Epithelial cell of esophagus (primary cell): ENCODE data around the gene LRMDA.

Experiments used
- DNase-seq: peaks from one replicate; pipeline ENCODE4 v3.0.0; 2010; ENCODE audit warnings: low read depth
- H3K4me3 ChIP-seq: 2 replicates; pipeline ENCODE4 v1.5.1; 2011; ENCODE audit warnings: mild to moderate bottlenecking, low read length, control low read depth
- CTCF ChIP-seq: IDR thresholded peaks from 2 replicates; pipeline ENCODE4 v1.5.1; 2011; ENCODE audit warnings: low read depth, mild to moderate bottlenecking, low read length, control low read depth, inconsistent platforms; ENCODE audit not compliant: insufficient read depth; ENCODE audit errors: missing control alignments

The LRMDA gene

DNA sequence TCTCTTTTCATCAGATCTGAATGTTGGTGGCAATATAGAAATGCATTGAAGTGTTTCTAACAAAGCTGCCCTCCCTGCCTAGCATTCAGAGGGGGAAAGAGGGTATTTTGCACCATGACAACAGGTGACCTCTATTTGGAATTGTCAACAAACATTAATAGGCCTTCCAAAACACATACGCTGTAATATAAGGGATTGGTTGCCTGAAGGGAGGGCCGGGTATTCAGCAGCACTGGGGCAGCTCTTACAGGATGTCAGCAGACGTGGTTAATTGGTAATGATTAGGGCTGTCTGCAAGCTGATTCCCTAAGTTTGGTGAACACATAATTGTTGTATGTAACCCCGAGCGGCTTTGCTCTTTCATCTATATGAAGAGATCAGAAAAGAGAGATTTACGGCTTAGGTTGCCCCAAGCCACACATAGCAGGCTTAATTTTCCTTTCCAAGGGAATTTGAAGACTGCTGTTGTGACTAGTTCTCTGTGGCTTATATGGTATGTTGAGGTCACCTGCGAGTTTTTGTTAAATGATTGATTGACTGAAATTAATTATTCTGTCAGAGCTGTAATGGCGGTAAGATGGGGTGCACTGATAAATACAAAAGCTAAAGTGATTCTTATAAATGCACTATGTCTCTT is 759.3 kb downstream of the LRMDA start:
- no peak overlapping the region for H3K4me3 ChIP-seq
- DNase-seq = no peak
- TF ChIP-seq CTCF = no peak

DNA sequence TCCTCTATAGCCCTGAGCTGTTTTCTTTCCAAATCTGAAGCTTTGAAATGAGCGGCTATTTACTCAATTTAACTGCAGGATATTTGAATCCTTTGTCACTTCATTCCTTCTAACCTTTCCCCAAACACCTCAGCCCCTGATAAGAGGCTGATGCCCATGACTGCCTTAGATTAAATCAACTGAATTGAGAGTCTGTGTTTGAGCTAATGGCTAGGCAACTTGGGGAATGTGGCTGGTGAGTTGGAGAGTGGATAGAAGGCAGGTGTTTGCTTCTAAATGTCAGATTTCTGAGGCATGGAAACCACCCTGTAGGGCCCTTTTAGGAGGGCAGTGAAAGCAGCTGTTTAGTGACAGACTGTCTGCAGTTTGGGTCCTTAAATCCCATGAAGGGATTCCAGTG is 759.9 kb downstream of the LRMDA start:
- H3K4me3 ChIP-seq = no peak overlapping the region
- TF ChIP-seq CTCF = no peak
- DNase-seq = no peak

DNA sequence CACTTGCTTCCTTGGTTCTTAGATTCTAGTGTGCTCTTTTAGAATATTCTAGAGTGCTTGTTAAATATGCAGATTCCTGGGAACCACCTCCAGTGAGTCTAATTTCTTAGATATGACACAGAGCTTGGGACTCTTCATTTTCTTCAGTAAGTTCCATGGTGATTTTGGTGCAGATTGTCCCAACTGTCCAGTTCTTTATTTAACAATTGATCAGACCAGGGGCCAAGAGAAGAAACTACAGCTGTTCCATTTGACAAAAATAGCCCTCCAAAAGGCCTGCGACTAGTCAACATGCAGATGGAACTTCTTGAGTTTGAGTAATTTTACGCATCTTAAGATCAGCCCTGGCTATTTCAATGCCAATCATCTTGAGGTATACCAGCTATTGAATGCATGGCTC is 760.7 kb downstream of the LRMDA start:
- no peak for TF ChIP-seq CTCF
- no peak overlapping the region for H3K4me3 ChIP-seq
- DNase-seq = no peak

GRCh38 chr10:76192694-76193320 is 761.4 kb downstream of the LRMDA start:
- no peak overlapping the region for H3K4me3 ChIP-seq
- DNase-seq = no peak
- no peak for TF ChIP-seq CTCF

DNA sequence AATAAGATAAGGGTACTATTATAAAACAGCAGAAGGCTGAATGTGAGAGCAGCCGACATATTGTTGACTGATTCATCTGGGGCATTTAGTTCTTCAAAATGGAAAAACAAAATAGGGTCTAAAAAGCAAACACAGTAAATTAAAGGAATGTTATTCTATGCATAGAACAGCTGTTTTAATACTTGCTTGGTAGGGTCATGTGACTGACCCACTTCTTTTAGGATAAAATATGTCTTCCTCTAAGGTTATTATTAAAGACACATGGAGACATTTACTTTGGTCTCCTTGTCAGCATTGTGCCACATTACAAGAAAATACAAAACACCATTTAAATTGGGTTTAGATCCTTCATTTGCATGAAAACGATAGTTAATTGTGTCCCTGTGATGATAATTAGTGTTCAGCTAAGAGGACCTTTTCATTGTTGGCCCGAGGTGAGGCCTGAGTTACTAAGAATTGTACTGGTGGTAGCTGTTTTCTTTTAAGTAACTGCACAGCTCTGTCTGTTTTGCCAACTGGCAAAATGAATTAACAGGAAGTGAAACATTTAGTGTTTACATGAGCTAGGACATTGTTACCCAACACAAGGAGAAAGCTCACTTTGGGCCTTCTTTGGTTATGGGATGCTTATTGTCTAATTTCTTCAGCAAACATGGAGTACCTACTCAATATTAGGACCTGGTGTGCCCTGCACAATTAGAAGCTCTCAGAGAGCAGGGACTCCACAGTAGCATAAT is 764.4 kb downstream of the LRMDA start:
- TF ChIP-seq CTCF = no peak
- DNase-seq = no peak
- H3K4me3 ChIP-seq = no peak overlapping the region

DNA sequence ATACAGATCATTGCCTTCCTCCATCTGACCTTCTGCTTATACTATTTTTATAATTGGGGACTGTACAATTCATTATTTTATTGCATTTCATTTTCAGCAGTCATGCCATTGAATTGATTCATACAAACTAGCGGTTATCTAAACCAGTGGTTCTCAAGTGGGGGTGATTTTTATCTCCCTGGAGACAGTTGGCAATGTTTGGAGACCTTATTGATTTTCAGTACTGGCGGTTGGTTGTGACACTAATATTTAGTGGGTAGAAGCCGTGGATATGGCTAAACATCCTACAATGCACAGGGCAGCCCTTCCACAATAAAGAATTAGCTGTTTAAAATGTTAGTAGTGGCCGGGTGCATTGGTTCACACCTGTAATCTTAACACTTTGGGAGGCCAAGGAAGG is 765.9 kb downstream of the LRMDA start:
- no peak for DNase-seq
- no peak for TF ChIP-seq CTCF
- H3K4me3 ChIP-seq = no peak overlapping the region
